GM12874 (cell line): Measurements from ENCODE around the gene NUDT14.

Experiments used
- TF ChIP-seq, protein P1 (sequence below): IDR thresholded peaks from 2 replicates; pipeline ENCODE4 v1.5.1; 2011; ENCODE audit warnings: low read depth, mild to moderate bottlenecking, control low read depth, low read length, moderate library complexity; ENCODE audit not compliant: insufficient read depth

The NUDT14 gene

GRCh38 chr14:105185001-105185400 lies 3.9 kb upstream of the NUDT14 start:
- TF ChIP-seq, protein P1, sequence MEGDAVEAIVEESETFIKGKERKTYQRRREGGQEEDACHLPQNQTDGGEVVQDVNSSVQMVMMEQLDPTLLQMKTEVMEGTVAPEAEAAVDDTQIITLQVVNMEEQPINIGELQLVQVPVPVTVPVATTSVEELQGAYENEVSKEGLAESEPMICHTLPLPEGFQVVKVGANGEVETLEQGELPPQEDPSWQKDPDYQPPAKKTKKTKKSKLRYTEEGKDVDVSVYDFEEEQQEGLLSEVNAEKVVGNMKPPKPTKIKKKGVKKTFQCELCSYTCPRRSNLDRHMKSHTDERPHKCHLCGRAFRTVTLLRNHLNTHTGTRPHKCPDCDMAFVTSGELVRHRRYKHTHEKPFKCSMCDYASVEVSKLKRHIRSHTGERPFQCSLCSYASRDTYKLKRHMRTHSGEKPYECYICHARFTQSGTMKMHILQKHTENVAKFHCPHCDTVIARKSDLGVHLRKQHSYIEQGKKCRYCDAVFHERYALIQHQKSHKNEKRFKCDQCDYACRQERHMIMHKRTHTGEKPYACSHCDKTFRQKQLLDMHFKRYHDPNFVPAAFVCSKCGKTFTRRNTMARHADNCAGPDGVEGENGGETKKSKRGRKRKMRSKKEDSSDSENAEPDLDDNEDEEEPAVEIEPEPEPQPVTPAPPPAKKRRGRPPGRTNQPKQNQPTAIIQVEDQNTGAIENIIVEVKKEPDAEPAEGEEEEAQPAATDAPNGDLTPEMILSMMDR: no peak

- TF ChIP-seq, protein P1: no peak
Observed at GRCh38 chr14:105184461-105184860, 3.3 kb upstream of the NUDT14 start.

- TF ChIP-seq, protein P1: no peak
Observed at GRCh38 chr14:105182296-105183020, 1.3 kb upstream of the NUDT14 start.

- TF ChIP-seq, protein P1: no peak
Observed at GRCh38 chr14:105181549-105182295, 610 bp upstream of the NUDT14 start.

GRCh38 chr14:105179191-105179590 lies 1.9 kb downstream of the NUDT14 start:
- TF ChIP-seq, protein P1: no peak

DNA sequence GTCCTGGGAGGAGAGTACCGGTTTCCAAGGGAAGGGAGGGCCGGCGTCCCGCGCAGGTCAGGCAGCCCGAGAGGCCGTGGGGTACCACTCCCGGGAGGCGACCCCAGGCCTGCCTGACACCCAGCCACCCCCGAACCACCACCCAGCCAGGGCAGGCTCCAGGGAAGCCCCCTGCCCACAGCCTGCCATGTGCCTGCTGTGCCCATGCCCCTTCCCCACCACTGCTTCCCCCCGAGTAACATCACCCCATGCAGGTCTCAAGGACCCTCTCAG lies 2.3 kb downstream of the NUDT14 start:
- TF ChIP-seq, protein P1: no peak

GRCh38 chr14:105178069-105178867 lies 2.8 kb downstream of the NUDT14 start:
- TF ChIP-seq, protein P1: no peak
